Uterus (tissue), 2 donors: ENCODE data around the gene RAI1.

ENCODE experiments used
- CTCF ChIP-seq, 4 experiments: fragments of 200-600 bp in 2 of 4; fragments of 450-650 bp in 2 of 4; sonication (generic) in 2 of 4; IDR thresholded peaks; one replicate each; pipeline ENCODE4 v1.5.1; 2016 to 2019; ENCODE audit warnings: antibody characterized with exemption in 4 of 4, mild to moderate bottlenecking in 2 of 4, moderate library complexity in 1 of 4
- POLR2A ChIP-seq, 2 donors: fragments of 450-650 bp; IDR thresholded peaks; one replicate each; pipeline ENCODE4 v1.6.1; 2016; ENCODE audit warnings: antibody characterized with exemption in 2 of 2, mild to moderate bottlenecking in 1 of 2, moderate library complexity in 1 of 2

GRCh38 chr17:17635126-17635525 is 46.1 kb upstream of the RAI1 start:
- TF ChIP-seq CTCF (IDR thresholded peaks at IDR 0.05) (no peak), POLR2A (IDR thresholded peaks at IDR 0.05) (no peak)
